ENCODE measurements around the gene SDHC. TPM values are rescaled to one million over a fixed set of nuclear protein-coding genes. Genes with fewer than 3 reads are reported as not detected.
"Not testable (repeated sequence)": the region's sequence is repeated elsewhere in the genome, so short reads cannot be mapped to it uniquely, and the experiment has no call there.

SDHC gene
- total RNA-seq, 3 donors from 2014 or later = 194 to 244 (median 244) TPM

DNA sequence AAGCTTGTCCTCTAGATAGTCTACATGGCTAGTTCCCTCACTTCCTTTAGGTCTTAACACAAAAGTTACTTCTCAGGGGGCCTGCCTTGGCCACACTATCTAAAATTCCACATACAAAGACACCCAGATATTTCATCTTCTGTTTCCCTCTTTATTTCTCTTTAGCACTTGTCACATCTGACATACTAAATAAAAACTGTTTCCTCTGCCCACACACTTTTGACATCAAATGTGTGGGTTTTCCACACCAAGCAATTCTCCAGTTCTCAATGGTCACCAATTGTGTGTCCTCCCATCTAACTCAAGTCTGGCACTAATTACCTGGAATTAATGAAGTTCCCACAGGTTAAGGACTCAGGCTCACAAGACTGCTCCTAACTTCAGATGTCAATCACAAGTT lies 79.0 kb downstream of the SDHC start:
- no peaks in the 10 kb centered on the region for H3K36me3 ChIP-seq (ENCODE audit: low read depth)
- ATAC-seq (no peak), DNase-seq (no peak)
- intact Hi-C loops (cut with DNase I, micrococcal nuclease) = no loop called here
- TF ChIP-seq, protein P1, sequence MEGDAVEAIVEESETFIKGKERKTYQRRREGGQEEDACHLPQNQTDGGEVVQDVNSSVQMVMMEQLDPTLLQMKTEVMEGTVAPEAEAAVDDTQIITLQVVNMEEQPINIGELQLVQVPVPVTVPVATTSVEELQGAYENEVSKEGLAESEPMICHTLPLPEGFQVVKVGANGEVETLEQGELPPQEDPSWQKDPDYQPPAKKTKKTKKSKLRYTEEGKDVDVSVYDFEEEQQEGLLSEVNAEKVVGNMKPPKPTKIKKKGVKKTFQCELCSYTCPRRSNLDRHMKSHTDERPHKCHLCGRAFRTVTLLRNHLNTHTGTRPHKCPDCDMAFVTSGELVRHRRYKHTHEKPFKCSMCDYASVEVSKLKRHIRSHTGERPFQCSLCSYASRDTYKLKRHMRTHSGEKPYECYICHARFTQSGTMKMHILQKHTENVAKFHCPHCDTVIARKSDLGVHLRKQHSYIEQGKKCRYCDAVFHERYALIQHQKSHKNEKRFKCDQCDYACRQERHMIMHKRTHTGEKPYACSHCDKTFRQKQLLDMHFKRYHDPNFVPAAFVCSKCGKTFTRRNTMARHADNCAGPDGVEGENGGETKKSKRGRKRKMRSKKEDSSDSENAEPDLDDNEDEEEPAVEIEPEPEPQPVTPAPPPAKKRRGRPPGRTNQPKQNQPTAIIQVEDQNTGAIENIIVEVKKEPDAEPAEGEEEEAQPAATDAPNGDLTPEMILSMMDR (IDR thresholded peaks at IDR 0.05) = no peak
- peaks cover 2% of the 10 kb centered on the region for H3K4me1 ChIP-seq (ENCODE audit: low read depth)
- H3K4me3 ChIP-seq = no peak overlapping the region
- H3K9me3 ChIP-seq = no peaks in the 10 kb centered on the region

DNA sequence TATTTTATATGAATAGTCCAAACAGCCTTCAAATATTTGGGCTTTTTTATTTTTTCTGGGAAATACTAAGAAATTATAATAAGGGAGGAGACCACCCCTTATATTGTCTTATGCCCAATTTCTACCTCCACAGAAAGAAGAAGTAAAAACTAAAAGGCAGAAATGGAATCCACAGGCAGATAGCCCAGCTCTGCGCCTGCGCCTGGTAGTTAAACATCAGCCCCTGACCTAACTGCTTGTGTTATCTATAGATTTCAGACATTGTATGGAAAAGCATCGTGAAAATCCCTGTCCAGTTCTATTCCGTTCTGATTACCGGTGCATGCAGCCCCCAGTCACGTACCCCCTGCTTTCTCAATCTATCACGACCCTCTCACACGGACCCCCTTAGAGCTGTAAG lies 82.9 kb downstream of the SDHC start:
- H3K9me3 ChIP-seq; H3K36me3 ChIP-seq (ENCODE audit: low read depth); ATAC-seq; intact Hi-C loops (cut with DNase I, micrococcal nuclease); DNase-seq; H3K4me3 ChIP-seq: not testable (repeated sequence)
- H3K4me1 ChIP-seq (ENCODE audit: low read depth) = peaks cover 18% of the 10 kb centered on the region

DNA sequence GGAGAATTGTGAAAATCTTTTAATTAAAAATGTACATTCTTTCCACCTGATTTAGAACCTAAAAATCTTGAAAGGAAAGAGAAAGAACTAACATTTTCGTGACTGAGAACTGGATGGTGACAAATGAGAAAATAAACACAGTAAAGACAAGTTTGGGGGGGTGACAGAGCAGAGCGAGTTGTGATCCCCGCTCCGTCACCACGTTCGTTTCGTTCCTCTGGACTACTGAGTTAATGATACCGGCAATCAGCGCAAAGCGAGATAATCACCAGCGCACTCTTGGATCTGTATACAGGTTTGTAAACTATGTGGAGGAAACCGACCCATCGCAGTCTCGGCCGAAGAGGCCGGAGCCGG lies 84.7 kb downstream of the SDHC start:
- no peaks in the 10 kb centered on the region for H3K9me3 ChIP-seq
- ATAC-seq (peak; percentile 39), DNase-seq (no peak)
- peak overlapping the region; percentile 33 for H3K4me3 ChIP-seq
- no peaks in the 10 kb centered on the region for H3K36me3 ChIP-seq (ENCODE audit: low read depth)
- intact Hi-C loops (cut with DNase I, micrococcal nuclease) = no loop called here
- H3K4me1 ChIP-seq (ENCODE audit: low read depth) = peaks cover 18% of the 10 kb centered on the region
- TF ChIP-seq, protein P1 (IDR thresholded peaks at IDR 0.05) = no peak

DNA sequence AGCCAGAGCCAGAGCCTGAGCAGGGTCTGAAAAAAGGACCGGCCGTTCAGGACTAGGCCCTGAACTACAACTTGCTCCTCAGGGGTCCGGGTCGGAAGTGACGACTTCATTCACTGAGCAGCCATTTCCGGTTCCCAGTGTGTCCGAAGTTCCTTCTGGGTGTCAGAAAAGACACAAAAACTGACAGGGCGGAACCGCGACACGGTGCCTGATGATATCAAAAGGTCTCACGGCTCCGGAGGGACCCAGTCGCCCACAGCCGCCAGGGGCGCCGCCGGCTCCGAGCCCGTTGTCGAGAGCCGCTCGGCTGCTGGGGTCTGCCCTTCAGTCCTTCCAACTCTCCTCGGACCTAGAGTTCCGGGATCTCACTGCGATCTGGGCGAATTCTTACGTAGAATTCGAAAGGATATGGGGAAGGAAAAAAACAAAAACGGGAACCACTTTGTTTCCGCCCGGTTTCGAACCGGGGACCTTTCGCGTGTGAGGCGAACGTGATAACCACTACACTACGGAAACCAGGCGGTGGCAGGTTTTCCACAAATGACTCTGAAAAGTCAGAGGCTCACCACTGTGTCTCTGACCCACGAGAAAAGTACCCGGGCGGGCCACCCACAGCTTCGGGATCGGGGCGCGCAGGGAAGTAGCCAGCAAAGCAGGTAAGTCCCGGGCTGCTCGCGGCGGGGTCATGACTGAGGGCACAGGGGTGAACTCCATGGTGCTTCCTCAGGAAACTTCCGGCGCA lies 85.2 kb downstream of the SDHC start:
- TF ChIP-seq, protein P1 (IDR thresholded peaks at IDR 0.05) = peak; percentile 19
- DNase-seq (peak; percentile 93 to 94 (median 93)), ATAC-seq (peak; percentile 87)
- H3K9me3 ChIP-seq = no peaks in the 10 kb centered on the region
- H3K4me1 ChIP-seq (ENCODE audit: low read depth) = peaks cover 18% of the 10 kb centered on the region
- peak overlapping the region; percentile 33 for H3K4me3 ChIP-seq
- no peaks in the 10 kb centered on the region for H3K36me3 ChIP-seq (ENCODE audit: low read depth)
- intact Hi-C loops (cut with DNase I, micrococcal nuclease) = no loop called here

DNA sequence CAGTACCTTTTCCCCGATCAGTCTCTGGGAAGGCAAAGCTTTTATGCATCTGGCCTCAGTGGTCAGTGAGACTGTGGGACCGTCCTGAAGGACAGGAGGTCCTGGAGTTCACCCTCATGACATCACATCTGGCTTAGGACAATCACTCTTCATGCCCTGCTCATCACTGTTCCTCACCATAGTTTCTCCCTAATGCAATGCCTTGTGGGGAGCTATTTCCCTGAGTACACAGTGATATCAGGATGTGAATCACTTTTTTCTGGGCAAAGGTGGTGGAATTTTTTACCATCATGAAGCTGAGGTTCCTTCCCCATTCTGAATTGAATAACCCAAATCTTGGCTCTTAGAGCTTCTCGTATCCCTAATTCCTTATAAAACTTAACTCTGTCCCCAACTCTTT lies 88.3 kb downstream of the SDHC start:
- no peaks in the 10 kb centered on the region for H3K9me3 ChIP-seq
- peaks cover 18% of the 10 kb centered on the region for H3K4me1 ChIP-seq (ENCODE audit: low read depth)
- intact Hi-C loops (cut with DNase I, micrococcal nuclease) = no loop called here
- H3K36me3 ChIP-seq (ENCODE audit: low read depth) = no peaks in the 10 kb centered on the region
- TF ChIP-seq, protein P1 (IDR thresholded peaks at IDR 0.05) = no peak
- no peak overlapping the region for H3K4me3 ChIP-seq
- DNase-seq = no peak
- no peak for ATAC-seq

DNA sequence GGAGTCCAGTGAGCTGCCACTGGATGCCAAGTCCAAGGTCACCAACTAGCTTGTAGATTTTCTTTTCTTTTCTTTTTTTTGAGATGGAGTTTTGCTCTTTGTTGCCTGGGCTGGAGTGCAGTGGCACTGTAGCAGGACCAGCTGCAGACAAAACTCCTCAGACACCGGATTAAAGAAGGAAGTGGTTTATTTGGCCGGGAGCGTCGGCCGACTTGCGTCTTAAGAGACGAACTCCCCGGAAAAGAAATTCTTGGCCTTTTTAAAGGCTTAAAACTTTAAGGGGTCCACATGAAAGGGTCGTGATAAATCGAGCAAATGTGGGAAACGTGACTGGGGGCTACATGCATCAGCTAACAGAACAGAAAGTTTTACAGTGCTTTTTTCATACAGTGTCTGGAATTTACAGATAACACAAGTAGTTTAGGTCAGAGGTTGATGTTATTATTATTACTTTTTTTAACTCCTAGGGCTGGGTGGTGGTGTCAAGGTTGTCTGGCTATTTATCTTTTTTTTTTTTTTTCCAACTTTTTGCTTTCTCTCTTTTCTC lies 89.9 kb downstream of the SDHC start:
- no peak for DNase-seq

DNA sequence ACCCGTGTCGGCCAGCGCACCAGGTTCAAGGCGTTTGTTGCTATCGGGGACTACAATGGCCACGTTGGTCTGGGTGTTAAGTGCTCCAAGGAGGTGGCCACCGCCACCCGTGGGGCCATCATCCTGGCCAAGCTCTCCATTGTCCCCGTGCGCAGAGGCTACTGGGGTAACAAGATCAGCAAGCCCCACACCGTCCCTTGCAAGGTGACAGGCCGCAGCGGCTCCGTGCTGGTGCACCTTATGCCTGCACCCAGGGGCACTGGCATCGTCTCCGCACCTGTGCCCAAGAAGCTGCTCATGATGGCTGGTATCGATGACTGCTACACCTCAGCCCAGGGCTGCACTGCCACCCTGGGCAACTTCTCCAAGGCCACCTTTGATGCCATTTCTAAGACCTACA lies 92.4 kb downstream of the SDHC start:
- H3K4me1 ChIP-seq (ENCODE audit: low read depth); H3K9me3 ChIP-seq; DNase-seq; H3K4me3 ChIP-seq; H3K36me3 ChIP-seq (ENCODE audit: low read depth); intact Hi-C loops (cut with DNase I, micrococcal nuclease); ATAC-seq: not testable (repeated sequence)

More for the DNA sequence above, 89.9 kb downstream of the SDHC start:
- intact Hi-C loops (cut with DNase I, micrococcal nuclease) = no loop called here
- Histone ChIP-seq H3K4me3 (no peak overlapping the region), H3K4me1 (ENCODE audit: low read depth) (peaks cover 10% of the 10 kb centered on the region), H3K36me3 (ENCODE audit: low read depth) (no peaks in the 10 kb centered on the region), H3K9me3 (no peaks in the 10 kb centered on the region)
- ATAC-seq = no peak
- TF ChIP-seq, protein P1 (IDR thresholded peaks at IDR 0.05) = no peak
